ENCODE data around the gene GDF3. TPM values are rescaled to one million over a fixed set of nuclear protein-coding genes. Genes with fewer than 3 reads are reported as not detected.

GDF3 gene
- total and polyA plus RNA-seq, 2 of the 13 experiments (the other 11 are each of a cell fraction or from before 2014, with no cell fraction given): not detected

GRCh38 chr12:7716381-7716780, 20.8 kb upstream of the GDF3 start (continued):
- TF ChIP-seq PATZ1 (CRISPR knock-in tag; IDR thresholded peaks at IDR 0.05) (no peak), SIX4 (CRISPR knock-in tag; IDR thresholded peaks at IDR 0.05) (no peak), ZNF546 (CRISPR knock-in tag; conservative IDR thresholded peaks at IDR 0.05) (no peak), NKX3-1 (CRISPR knock-in tag; IDR thresholded peaks at IDR 0.05) (no peak), YY1 (IDR thresholded peaks at IDR 0.05; ENCODE audit: insufficient read depth, insufficient replicate concordance, low read depth, low read length) (no peak), BHLHE40 (IDR thresholded peaks at IDR 0.05; ENCODE audit: low read length) (0 out of 2 replicates have a peak, but pooled peaks have one; percentile 25), CREM (IDR thresholded peaks at IDR 0.05) (no peak), CREM (CRISPR knock-in tag; IDR thresholded peaks at IDR 0.05) (no peak), ZNF292 (CRISPR knock-in tag; IDR thresholded peaks at IDR 0.05; ENCODE audit: borderline replicate concordance, low read depth) (no peak), SMC3 (IDR thresholded peaks at IDR 0.05; ENCODE audit: low read length) (peak; percentile 43; the same call in 1 of the 2 replicates), TFDP2 (CRISPR knock-in tag; IDR thresholded peaks at IDR 0.05) (no peak), STAG1 (CRISPR knock-in tag; IDR thresholded peaks at IDR 0.05) (peak; percentile 68)

Measured in HepG2 (cell line).